GM12878 (cell line): ENCODE data around the gene DNAAF8. TPM values are rescaled to one million over a fixed set of nuclear protein-coding genes. Genes with fewer than 3 reads are reported as not detected.

Source experiments
- ASH2L ChIP-seq: fragments of 300-600, 200-600 bp; sonication (generic); IDR thresholded peaks from 2 replicates; pipeline ENCODE4 v1.6.1; 2017; ENCODE audit warnings: low read depth, mild to moderate bottlenecking, borderline replicate concordance
- DPF2 ChIP-seq: fragments of 450-650 bp; IDR thresholded peaks from 2 replicates; pipeline ENCODE4 v1.6.1; 2017; ENCODE audit warnings: mild to moderate bottlenecking
- EED ChIP-seq: sonication (generic); IDR thresholded peaks from 2 replicates; pipeline ENCODE4 v1.6.1; 2016; ENCODE audit warnings: antibody characterized with exemption, low read depth
- JUNB ChIP-seq: IDR thresholded peaks from 2 replicates; pipeline ENCODE4 v1.6.1; 2016; ENCODE audit warnings: antibody characterized with exemption, mild to moderate bottlenecking
- LARP7 ChIP-seq: fragments of 450-650 bp; IDR thresholded peaks from 2 replicates; pipeline ENCODE4 v1.6.1; 2017; ENCODE audit warnings: mild to moderate bottlenecking
- MLLT1 ChIP-seq: fragments of 450-650 bp; IDR thresholded peaks from 2 replicates; pipeline ENCODE4 v1.6.1; 2016; ENCODE audit warnings: mild to moderate bottlenecking
- NRF1 ChIP-seq: conservative IDR thresholded peaks from 2 replicates; pipeline ENCODE4 v1.6.1; 2011; ENCODE audit warnings: mild to moderate bottlenecking, low read depth, low read length, improper control_type of control experiment
- PBX3 ChIP-seq: IDR thresholded peaks from 2 replicates; pipeline ENCODE4 v1.6.1; 2011; ENCODE audit warnings: mild to moderate bottlenecking, low read depth, low read length, moderate library complexity; ENCODE audit not compliant: insufficient replicate concordance
- PKNOX1 ChIP-seq: fragments of 450-650 bp; IDR thresholded peaks from 2 replicates; pipeline ENCODE4 v1.6.1; 2016; ENCODE audit warnings: mild to moderate bottlenecking
- POU2F2 ChIP-seq: IDR thresholded peaks from 3 replicates; pipeline ENCODE4 v1.6.1; 2011; ENCODE audit warnings: low read depth, mild to moderate bottlenecking, low read length, borderline replicate concordance
- SMAD5 ChIP-seq: IDR thresholded peaks from 2 replicates; pipeline ENCODE4 v1.6.1; 2016; ENCODE audit warnings: antibody characterized with exemption, low read depth
- SREBF2 ChIP-seq: IDR thresholded peaks from 2 replicates; pipeline ENCODE4 v1.6.1; 2012; ENCODE audit warnings: mild to moderate bottlenecking, low read length
- STAT3 ChIP-seq: IDR thresholded peaks from 2 replicates; pipeline ENCODE4 v1.6.1; 2011; ENCODE audit warnings: low read depth, low read length, improper control_type of control experiment
- SUZ12 ChIP-seq: fragments of 200-600 bp; sonication (generic); IDR thresholded peaks from one replicate; pipeline ENCODE4 v1.6.1; 2018; ENCODE audit warnings: antibody characterized with exemption, mild to moderate bottlenecking; ENCODE audit not compliant: unreplicated experiment
- TARDBP ChIP-seq: IDR thresholded peaks from 2 replicates; pipeline ENCODE4 v1.6.1; 2016; ENCODE audit warnings: borderline replicate concordance
- TBL1XR1 ChIP-seq: IDR thresholded peaks from 2 replicates; pipeline ENCODE4 v1.6.1; 2012; ENCODE audit warnings: low read depth, low read length, improper control_type of control experiment
- TCF3 ChIP-seq: IDR thresholded peaks from 2 replicates; pipeline ENCODE4 v1.6.1; 2012; ENCODE audit warnings: low read depth, mild to moderate bottlenecking, low read length, borderline replicate concordance; ENCODE audit not compliant: insufficient read depth
- WRNIP1 ChIP-seq: IDR thresholded peaks from 2 replicates; pipeline ENCODE4 v1.6.1; 2011; ENCODE audit warnings: low read depth, low read length, improper control_type of control experiment, borderline replicate concordance
- polyA plus RNA-seq, 11 experiments: library from polyadenylated mRNA; depleted of rRNA in 4 of 11; unstranded in 6 of 11; stranded (reverse) in 5 of 11; fragments of >200 nt; fragmentation: Nextera tagmentation in 4 of 11; fragmentation: Illumina TruSeq in 1 of 11; extraction: Ambion mirVana in 4 of 11; extraction: Trizol in 1 of 11; gene quantifications; 1 replicate in 1 of 11; 2 replicates in 10 of 11; pipeline versions ENCODE4 v1.2.1 to v1.2.3, GENCODE V29; 2011 to 2016; ENCODE audit warnings: inconsistent platforms in 2 of 11, missing spikeins in 2 of 11, low read depth in 1 of 11
- total RNA-seq, 4 experiments: library from RNA; depleted of rRNA in 3 of 4; stranded (reverse); fragments of >200 nt in 3 of 4; fragmentation: Illumina TruSeq in 1 of 4; extraction: Trizol in 1 of 4; gene quantifications; 2 replicates each; pipeline versions ENCODE4 v1.2.1 to v1.2.3, GENCODE V29; 2013 to 2021
- TF ChIP-seq, protein P1 (sequence below): IDR thresholded peaks from 2 replicates; pipeline ENCODE4 v1.6.1; 2012; ENCODE audit warnings: low read depth, low read length, improper control_type of control experiment
- TF ChIP-seq, protein P2 (sequence below): IDR thresholded peaks from 2 replicates; pipeline ENCODE4 v1.6.1; 2011; ENCODE audit warnings: low read depth, low read length, improper control_type of control experiment, borderline replicate concordance

The DNAAF8 gene
- total and polyA plus RNA-seq, 10 of the 15 experiments (the other 5 are each of a cell fraction or from before 2014, with no cell fraction given) = 0.01 to 0.78 (median 0.22) TPM; not detected in 2

DNA sequence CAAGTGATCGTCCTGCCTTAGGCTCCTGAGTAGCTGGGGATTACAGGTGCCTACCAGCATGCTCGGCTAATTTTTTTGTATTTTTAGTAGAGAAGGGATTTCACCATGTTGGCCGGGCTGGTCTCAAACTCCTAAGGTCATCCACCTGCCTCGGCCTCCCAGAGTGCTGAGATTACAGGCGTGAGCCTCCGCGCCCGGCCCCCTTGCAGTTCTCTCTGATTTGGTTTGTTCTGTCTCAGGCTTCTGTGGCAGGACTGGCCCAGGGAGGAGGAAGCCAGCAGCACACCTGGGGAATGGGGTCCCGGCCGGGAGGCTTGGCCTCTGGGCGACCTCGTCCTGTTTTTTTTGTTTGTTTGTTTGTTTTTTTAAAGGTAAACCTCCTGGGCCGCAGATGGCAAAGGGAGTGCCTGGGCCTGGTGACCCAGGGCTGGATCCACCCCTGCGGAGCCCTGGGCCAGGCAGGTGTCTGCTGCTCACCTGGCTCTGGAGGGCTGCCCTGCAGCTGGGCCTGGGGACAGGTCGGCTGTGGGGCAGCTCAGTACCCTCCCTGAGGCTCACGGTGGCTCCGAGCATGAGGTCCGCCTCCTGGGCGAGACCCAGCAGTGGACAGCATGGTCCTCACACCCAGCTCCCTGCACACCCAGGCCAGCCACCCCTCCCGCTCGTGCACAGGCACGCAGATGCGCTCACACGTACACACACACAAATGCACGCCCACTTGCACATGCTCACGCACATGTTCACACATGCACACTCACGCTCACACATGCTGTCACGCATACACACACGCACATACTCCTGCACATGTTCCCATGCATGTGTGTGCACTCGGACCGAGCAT, 44.3 kb upstream of the DNAAF8 start (continued):
- TF ChIP-seq PKNOX1 = no peak
- peak; percentile 87 for TF ChIP-seq TCF3
- TF ChIP-seq STAT3 = no peak
- no peak for TF ChIP-seq JUNB
- no peak for TF ChIP-seq TARDBP
- TF ChIP-seq SUZ12 = no peak
- no peak for TF ChIP-seq WRNIP1
- no peak for TF ChIP-seq MLLT1
- TF ChIP-seq SMAD5 = no peak
- no peak for TF ChIP-seq NRF1
- no peak for TF ChIP-seq DPF2
- no peak for TF ChIP-seq TBL1XR1
- no peak for TF ChIP-seq ASH2L
- TF ChIP-seq, protein P1, sequence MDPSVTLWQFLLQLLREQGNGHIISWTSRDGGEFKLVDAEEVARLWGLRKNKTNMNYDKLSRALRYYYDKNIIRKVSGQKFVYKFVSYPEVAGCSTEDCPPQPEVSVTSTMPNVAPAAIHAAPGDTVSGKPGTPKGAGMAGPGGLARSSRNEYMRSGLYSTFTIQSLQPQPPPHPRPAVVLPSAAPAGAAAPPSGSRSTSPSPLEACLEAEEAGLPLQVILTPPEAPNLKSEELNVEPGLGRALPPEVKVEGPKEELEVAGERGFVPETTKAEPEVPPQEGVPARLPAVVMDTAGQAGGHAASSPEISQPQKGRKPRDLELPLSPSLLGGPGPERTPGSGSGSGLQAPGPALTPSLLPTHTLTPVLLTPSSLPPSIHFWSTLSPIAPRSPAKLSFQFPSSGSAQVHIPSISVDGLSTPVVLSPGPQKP = no peak
- no peak for TF ChIP-seq POU2F2
- TF ChIP-seq LARP7 = no peak
- TF ChIP-seq SREBF2 = no peak
- TF ChIP-seq, protein P2, sequence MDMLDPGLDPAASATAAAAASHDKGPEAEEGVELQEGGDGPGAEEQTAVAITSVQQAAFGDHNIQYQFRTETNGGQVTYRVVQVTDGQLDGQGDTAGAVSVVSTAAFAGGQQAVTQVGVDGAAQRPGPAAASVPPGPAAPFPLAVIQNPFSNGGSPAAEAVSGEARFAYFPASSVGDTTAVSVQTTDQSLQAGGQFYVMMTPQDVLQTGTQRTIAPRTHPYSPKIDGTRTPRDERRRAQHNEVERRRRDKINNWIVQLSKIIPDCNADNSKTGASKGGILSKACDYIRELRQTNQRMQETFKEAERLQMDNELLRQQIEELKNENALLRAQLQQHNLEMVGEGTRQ = no peak
- no peak for TF ChIP-seq EED
- TF ChIP-seq PBX3 = peak; percentile 75
